ENCODE measurements around the gene NRF1.

NRF1 gene

GRCh38 chr7:129742256-129742655 is 130.7 kb downstream of the NRF1 start:
- DNase-seq, result no peak

DNA sequence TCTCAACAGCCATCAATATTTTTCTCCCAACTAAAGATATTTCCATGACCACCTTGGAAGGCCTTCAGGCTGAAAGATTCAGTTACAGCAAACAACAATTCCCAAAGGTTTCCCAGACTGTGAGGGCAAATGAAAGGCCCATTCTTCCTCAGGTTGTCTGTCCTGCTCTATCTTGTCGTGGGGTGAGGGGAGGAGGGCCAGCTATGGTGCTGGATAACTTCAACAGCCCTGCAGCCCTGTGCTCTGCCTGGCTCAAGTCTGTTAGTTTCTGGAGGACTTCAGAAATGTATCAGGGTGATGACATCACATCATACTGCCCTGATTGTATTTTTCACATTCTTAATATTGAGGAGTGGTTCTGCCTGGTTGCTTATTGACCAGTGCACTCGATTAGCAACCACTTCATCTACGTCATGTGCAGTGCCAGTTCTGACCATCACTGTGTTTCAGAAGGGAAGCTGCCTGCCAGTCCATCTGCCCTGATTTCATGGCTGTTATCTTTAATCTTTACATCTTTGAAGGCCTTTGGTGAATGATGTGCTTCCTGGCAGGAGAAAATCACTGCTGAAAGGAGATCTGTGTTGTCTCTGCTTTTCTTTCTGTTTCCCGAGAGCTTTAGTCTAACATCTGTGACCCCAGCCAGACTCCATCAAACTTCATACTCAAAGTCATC is 135.5 kb downstream of the NRF1 start:
- DNase-seq, result no peak

DNA sequence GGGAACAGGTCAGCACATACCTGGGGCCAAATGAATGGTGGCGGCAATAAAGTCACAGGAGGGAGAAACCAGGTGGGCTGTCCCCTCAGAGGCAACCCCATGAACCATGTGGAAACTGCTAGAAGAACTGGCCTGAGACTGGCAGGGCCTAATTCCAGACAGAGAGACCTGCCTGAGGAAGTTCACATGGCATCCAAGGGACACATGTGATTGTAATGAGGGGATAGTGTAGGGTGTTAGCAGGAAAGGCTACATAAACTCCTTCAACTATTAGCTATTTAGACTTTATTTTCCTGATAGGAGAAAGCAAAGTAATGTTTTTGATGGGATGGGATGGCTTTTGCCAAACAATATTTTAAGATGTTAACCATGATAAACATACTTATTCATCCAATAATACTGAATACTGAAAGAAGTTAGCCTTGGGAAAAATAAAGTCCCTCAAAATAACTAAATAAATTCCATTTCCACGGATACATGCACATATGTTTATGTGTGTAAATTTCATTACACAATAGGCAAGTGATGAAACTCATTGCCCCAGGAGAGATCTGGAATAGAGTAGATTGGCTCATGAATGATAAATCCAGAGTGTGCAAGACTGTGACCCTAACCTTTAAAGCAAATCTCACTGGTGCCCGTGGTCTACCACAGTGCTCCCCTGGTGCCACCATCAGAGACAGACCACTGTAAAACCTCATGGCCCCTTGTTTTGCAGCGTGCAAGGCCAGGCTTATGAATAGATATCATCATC is 137.0 kb downstream of the NRF1 start:
- DNase-seq, result no peak

- DNase-seq, result no peak
Measured at GRCh38 chr7:129750091-129750490, 138.6 kb downstream of the NRF1 start.

DNA sequence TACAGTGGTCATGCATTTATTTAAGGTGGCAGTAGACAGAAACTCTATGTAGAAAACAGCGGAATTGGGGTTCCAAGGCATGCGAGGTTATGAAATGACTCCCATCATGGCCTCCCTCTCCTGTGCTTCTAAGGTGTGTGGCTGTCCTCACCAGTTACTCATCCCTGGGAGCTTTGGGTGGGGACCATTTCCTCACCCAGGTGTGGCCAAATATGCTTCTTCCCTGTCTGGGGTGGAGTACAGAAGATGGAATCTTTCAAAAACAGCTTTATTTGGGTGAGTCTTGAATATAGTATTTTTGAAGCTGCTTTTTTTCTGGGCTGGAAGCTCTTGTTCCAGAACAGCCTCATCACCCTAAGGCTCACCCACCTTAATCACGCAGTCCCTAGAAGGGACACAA is 139.0 kb downstream of the NRF1 start:
- no peak for DNase-seq

- no peak for DNase-seq
Measured at GRCh38 chr7:129751916-129752315, 140.4 kb downstream of the NRF1 start.

- no peak for DNase-seq
Measured at GRCh38 chr7:129752760-129753159, 141.2 kb downstream of the NRF1 start.

GRCh38 chr7:129754406-129754805 is 142.9 kb downstream of the NRF1 start:
- DNase-seq, result no peak

GRCh38 chr7:129757991-129758390 is 146.5 kb downstream of the NRF1 start:
- no peak for DNase-seq

GRCh38 chr7:129762387-129762969 is 151.0 kb downstream of the NRF1 start:
- DNase-seq, result no peak

- no peak for DNase-seq
Measured at GRCh38 chr7:129764247-129765084, 152.9 kb downstream of the NRF1 start.

DNA sequence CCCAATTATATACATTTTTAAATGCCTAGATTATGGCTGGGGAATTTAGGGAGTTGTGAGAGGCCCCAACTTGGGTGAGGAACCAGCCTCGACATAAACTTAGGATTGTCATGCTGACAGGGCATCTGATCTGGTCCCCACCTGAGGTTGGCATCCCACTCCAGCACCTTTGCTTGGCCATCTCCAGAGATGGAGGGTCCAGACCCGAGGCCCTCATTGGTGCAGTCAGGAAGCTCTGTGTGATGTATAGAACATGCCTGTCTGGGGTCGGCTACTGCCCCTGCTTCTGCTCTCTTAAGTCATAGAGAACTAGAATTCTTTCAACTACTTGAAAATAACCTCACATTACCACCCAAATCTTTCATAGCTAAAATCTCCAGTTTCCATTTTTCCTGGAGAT is 153.8 kb downstream of the NRF1 start:
- no peak for DNase-seq

DNA sequence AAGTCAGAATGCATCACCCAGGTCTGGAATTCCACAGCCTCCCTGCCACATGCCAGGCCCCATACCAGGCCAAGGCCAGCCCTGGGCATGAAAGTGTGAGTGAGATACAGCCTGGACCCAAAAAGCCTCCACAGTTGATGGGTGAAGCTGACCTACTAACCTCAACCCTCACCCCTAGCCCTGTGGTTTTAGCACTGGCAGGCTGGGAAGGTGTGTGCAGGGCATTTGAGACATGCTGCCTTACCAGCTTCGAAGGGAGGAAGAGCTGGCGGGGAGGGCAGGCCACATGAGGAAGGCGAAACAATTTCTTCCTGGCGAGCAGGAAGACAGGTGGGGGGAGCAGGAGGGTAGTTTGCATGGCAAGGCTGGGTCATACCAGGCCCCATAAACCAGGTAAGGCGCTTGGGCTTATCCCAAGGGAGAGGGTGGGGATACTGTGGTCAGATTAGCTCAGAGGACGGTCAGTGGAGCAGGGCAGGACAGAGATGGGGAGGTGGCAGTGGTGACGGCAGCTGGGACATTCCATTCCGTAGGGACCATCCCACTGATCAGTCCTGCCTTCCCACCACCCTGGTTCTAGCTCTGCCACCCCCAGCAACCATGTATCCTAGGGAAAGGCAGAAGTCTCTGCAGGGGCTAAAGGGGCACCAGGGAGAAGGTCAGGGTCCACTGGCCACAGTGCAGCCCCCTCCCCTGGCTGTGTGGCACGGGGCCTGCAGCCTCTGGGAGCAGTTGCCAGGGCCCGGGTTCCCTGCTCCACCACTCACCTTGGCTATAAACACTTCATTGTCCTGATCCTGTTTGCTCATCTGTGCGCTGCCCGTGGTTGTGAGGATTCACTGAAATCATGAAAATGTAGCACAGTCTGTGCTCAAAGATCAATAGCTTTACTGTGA is 155.8 kb downstream of the NRF1 start:
- no peak for DNase-seq

DNA sequence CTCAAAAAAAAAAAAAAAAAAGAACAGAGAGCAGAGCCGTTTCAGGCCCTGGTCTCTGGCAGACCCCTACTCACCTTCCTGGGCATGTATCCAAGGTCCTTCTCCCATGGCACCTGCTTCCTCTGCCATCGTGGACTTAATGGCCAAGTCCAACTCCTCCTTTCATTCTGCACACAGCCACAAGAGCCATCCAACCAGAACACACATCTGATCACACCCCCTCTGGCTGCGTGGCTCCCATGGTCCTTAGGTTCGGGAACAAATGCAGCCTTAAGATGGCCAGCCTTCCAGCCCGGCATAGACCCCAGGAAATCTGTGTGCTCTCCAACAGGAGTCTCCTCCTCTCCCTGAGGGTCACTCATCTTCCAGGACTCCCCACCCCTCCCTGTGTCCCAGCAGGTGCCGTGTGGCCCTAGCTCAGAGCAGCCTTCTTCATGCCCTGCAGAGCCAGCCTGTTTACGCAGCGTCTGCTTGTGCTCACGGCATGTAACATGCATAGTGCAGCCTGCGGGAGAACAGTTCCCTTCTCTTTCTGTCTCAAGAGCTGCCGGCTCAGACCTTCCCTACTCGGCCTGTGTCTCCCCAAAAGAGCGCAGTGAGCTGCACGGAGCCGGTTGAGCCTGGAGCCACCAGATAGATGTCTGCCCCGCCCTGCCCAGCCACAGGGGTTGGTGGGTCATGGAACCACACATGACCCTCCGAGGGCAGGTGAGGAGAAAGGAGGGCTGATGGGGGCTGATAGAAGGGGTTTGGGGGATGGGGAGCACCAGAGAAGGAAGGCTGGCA is 157.3 kb downstream of the NRF1 start:
- DNase-seq, result no peak

DNA sequence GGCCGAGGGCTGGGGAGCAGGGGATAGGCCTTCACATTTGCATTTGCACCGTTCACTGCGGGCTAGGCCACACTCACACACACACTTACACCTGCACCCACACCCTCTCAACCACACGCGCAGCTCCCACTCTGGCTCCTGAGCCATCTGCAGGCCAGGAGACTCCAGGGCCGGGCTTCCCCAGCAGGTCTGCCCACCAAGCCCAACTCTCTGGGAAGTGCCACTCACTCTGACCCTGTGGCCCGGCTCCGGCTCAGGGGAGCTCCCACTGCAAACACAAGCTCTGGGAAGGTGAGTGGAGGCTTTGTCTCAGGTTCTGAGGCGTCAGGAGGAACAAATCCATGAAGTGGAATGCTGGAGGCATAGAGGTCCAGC is 157.9 kb downstream of the NRF1 start:
- DNase-seq, result no peak

DNA sequence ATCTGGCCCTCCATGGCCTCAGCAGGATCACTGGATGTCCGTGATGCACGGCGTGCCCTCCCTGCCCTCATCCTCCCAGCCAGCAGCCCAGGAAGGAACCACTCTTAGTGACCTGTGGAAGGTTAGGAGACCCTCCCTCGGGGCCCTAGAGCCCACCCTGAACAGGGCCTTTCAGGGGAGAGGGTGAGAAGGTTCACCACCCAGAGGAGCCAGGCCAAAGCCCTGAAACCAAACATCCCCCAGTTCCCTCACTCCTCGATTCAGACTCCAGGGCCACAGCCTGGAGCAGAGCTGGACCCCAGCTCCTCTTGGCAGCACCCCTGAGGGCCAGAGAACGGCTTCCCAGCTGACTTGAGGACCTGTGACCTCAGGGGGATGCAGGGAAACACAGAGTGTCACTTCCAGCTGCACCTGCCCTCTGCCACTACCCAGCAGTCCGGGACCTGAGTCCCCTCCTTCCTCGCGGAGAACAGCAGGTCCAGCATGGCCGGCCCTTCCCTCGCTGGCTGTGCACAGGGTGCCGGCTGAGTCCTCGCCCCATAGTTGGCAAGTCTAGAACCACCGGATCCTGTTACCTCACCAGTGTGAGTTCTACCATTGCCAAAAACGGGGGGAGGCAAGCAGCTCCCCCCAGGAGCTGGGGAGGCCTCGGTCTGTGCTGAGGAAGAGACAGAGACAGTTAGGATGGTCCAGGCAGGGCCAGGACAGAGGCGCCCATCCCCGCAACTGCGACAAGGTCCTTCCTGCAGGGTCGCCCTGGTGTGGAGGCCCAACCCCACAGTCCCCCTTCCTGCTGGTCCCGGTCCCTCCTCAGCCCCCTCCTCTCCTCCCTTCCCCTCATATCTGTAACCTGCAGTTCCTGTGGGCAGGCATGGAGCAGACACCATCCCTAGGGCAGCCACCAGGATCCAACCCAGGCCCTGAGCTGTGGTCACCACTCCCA is 158.6 kb downstream of the NRF1 start:
- no peak for DNase-seq

- no peak for DNase-seq
Measured at GRCh38 chr7:129771201-129771927, 159.8 kb downstream of the NRF1 start.

DNA sequence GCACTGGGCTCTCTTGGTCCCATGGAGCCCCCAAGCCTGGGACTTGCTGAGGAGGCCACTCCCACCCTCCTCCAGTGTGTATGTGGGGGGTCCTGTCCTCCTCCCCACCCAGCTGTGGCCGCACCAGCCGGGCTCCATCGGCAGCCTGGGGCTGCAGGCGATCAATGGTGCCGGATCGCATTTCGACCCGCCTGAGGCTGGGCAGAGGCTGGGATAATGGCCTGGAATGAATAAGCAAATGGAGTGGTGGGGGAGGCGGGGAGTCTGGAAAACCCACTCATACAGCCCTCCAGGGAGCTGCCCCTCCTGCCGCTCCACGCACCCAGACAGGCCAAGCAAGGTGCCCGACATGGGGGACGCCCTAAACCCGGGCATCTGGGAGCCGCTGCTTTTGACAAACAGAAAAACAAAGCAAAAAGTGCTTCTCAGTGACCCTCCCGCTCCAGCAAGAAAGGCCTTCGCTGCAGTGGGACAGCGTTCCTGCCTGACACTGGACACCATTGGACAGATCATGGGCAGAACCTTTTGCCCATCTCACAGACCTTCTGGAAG is 160.5 kb downstream of the NRF1 start:
- DNase-seq, result no peak

- no peak for DNase-seq
Measured at GRCh38 chr7:129772646-129773280, 161.2 kb downstream of the NRF1 start.
